Neural progenitor cell (in vitro differentiated cells): Measurements from ENCODE around the gene PARD3B. TPM values are rescaled to one million over a fixed set of nuclear protein-coding genes. Genes with fewer than 3 reads are reported as not detected.

Source experiments
- DNase-seq: peaks from one replicate; pipeline ENCODE4 v3.0.0-alpha.2; 2016; ENCODE audit warnings: low spot score
- H2AFZ ChIP-seq: fragments of 200-600 bp; sonication (generic); replicated peaks from 2 replicates; pipeline ENCODE4 v1.6.1; 2016; ENCODE audit warnings: antibody characterized with exemption
- H3F3A ChIP-seq: fragments of 200-600 bp; sonication (generic); 2 replicates; pipeline ENCODE4 v1.6.1; 2016; ENCODE audit warnings: antibody characterized with exemption, low read depth
- H3K27ac ChIP-seq: fragments of 200-600 bp; sonication (generic); 2 replicates; pipeline ENCODE4 v1.5.1; 2016; ENCODE audit warnings: mild to moderate bottlenecking
- H3K27me3 ChIP-seq: fragments of 200-600 bp; sonication (generic); 2 replicates; pipeline ENCODE4 v1.6.1; 2016; ENCODE audit warnings: mild to moderate bottlenecking, moderate library complexity
- H3K36me3 ChIP-seq: fragments of 200-600 bp; sonication (generic); 2 replicates; pipeline ENCODE4 v1.5.1; 2016
- H3K4me1 ChIP-seq: fragments of 200-600 bp; sonication (generic); 2 replicates; pipeline ENCODE4 v1.6.1; 2016; ENCODE audit warnings: mixed run types
- H3K4me2 ChIP-seq: fragments of 200-600 bp; sonication (generic); 2 replicates; pipeline ENCODE4 v1.6.1; 2016
- H3K4me3 ChIP-seq: fragments of 200-600 bp; sonication (generic); 2 replicates; pipeline ENCODE4 v1.5.1; 2016
- H3K79me2 ChIP-seq: fragments of 200-600 bp; sonication (generic); 2 replicates; pipeline ENCODE4 v1.6.1; 2016; ENCODE audit warnings: low read depth
- H3K9ac ChIP-seq: fragments of 200-600 bp; sonication (generic); 2 replicates; pipeline ENCODE4 v1.6.1; 2016
- H3K9me3 ChIP-seq: fragments of 200-600 bp; sonication (generic); 2 replicates; pipeline ENCODE4 v1.5.1; 2016; ENCODE audit warnings: low read depth
- H4K20me1 ChIP-seq: fragments of 200-600 bp; sonication (generic); 2 replicates; pipeline ENCODE4 v1.6.1; 2016; ENCODE audit warnings: low read depth
- H3K27ac Mint-ChIP-seq: 3 replicates; pipeline ENCODE4 v1.8.0; 2021; ENCODE audit warnings: mixed read lengths
- H3K27me3 Mint-ChIP-seq: 2 replicates; pipeline ENCODE4 v1.8.0; 2022; ENCODE audit warnings: low read depth, mild to moderate bottlenecking, inconsistent platforms, moderate library complexity, mixed read lengths; ENCODE audit not compliant: insufficient read depth
- H3K36me3 Mint-ChIP-seq: 3 replicates; pipeline ENCODE4 v1.8.0; 2021; ENCODE audit warnings: mixed read lengths
- H3K4me1 Mint-ChIP-seq: 3 replicates; pipeline ENCODE4 v1.8.0; 2021; ENCODE audit warnings: mixed read lengths
- H3K4me3 Mint-ChIP-seq: 3 replicates; pipeline ENCODE4 v1.8.0; 2021; ENCODE audit warnings: mild to moderate bottlenecking, moderate library complexity, mixed read lengths
- H3K9me3 Mint-ChIP-seq: 3 replicates; pipeline ENCODE4 v1.8.0; 2020; ENCODE audit warnings: mixed read lengths
- CTCF ChIP-seq: fragments of 200-600 bp; sonication (generic); IDR thresholded peaks from 2 replicates; pipeline ENCODE4 v1.5.1; 2017; ENCODE audit warnings: antibody characterized with exemption, mild to moderate bottlenecking
- EZH2 ChIP-seq: fragments of 200-600 bp; sonication (generic); IDR thresholded peaks from 2 replicates; pipeline ENCODE4 v1.6.1; 2017; ENCODE audit warnings: antibody characterized with exemption, mild to moderate bottlenecking, moderate library complexity
- EZH2phosphoT487 ChIP-seq: fragments of 200-600 bp; sonication (generic); IDR thresholded peaks from 2 replicates; pipeline ENCODE4 v1.6.1; 2017; ENCODE audit warnings: antibody characterized with exemption
- total RNA-seq: library from RNA; depleted of rRNA; stranded (reverse); fragments of >200 nt; gene quantifications from 2 replicates; pipeline ENCODE4 v1.2.3, GENCODE V29; 2015; ENCODE audit warnings: low replicate concordance

Gene PARD3B
- total RNA-seq, 1 donor from 2014 or later = 8.4 TPM

- no peak overlapping the region for H3K4me3 Mint-ChIP-seq
- Histone ChIP-seq H2AFZ (no peak overlapping the region), H3K9me3 (no peaks in the 10 kb centered on the region), H3K27me3 (no peaks in the 10 kb centered on the region), H3K36me3 (no peaks in the 10 kb centered on the region), H4K20me1 (no peaks in the 10 kb centered on the region), H3K9ac (no peak overlapping the region), H3K79me2 (no peaks in the 10 kb centered on the region), H3K4me3 (no peak overlapping the region), H3F3A (no peaks in the 10 kb centered on the region), H3K4me1 (peaks cover 10% of the 10 kb centered on the region), H3K4me2 (no peak overlapping the region), H3K27ac (no peak overlapping the region)
- H3K27me3 Mint-ChIP-seq = no peaks in the 10 kb centered on the region
- H3K9me3 Mint-ChIP-seq = peaks cover 26% of the 10 kb centered on the region
- H3K4me1 Mint-ChIP-seq = peaks cover 16% of the 10 kb centered on the region
- TF ChIP-seq EZH2phosphoT487 = no peak
- no peak for TF ChIP-seq CTCF
- no peak for TF ChIP-seq EZH2
- H3K27ac Mint-ChIP-seq = no peak overlapping the region
- no peak for DNase-seq
- H3K36me3 Mint-ChIP-seq = peaks cover 14% of the 10 kb centered on the region
These were observed 354.7 kb downstream of the PARD3B start for GRCh38 chr2:204899983-204900382.

- H3K36me3 Mint-ChIP-seq = peaks cover 14% of the 10 kb centered on the region
- Histone ChIP-seq H3K79me2 (no peaks in the 10 kb centered on the region), H3K9me3 (no peaks in the 10 kb centered on the region), H3K36me3 (no peaks in the 10 kb centered on the region), H3K9ac (no peak overlapping the region), H3K4me2 (no peak overlapping the region), H3F3A (no peaks in the 10 kb centered on the region), H3K4me1 (peaks cover 10% of the 10 kb centered on the region), H3K27ac (no peak overlapping the region), H4K20me1 (no peaks in the 10 kb centered on the region), H2AFZ (no peak overlapping the region), H3K27me3 (no peaks in the 10 kb centered on the region), H3K4me3 (no peak overlapping the region)
- no peak overlapping the region for H3K27ac Mint-ChIP-seq
- DNase-seq = no peak
- TF ChIP-seq EZH2phosphoT487 = no peak
- TF ChIP-seq CTCF = no peak
- no peak for TF ChIP-seq EZH2
- peaks cover 26% of the 10 kb centered on the region for H3K9me3 Mint-ChIP-seq
- H3K27me3 Mint-ChIP-seq = no peaks in the 10 kb centered on the region
- H3K4me1 Mint-ChIP-seq = peaks cover 16% of the 10 kb centered on the region
- H3K4me3 Mint-ChIP-seq = no peak overlapping the region
These were observed 355.2 kb downstream of the PARD3B start for GRCh38 chr2:204900487-204900886.

- no peak overlapping the region for H3K27ac Mint-ChIP-seq
- H4K20me1 ChIP-seq = no peaks in the 10 kb centered on the region
- TF ChIP-seq EZH2phosphoT487 (no peak), CTCF (no peak), EZH2 (no peak)
These were observed 355.6 kb downstream of the PARD3B start for GRCh38 chr2:204900910-204901309.

More at GRCh38 chr2:204900910-204901309, 355.6 kb downstream of the PARD3B start:
- H3K27me3 ChIP-seq = no peaks in the 10 kb centered on the region
- no peak overlapping the region for H3K9ac ChIP-seq
- no peak for DNase-seq
- H3K36me3 Mint-ChIP-seq = peaks cover 14% of the 10 kb centered on the region
- peaks cover 16% of the 10 kb centered on the region for H3K4me1 Mint-ChIP-seq
- H3K9me3 Mint-ChIP-seq = peaks cover 26% of the 10 kb centered on the region
- no peaks in the 10 kb centered on the region for H3K36me3 ChIP-seq
- no peaks in the 10 kb centered on the region for H3K9me3 ChIP-seq
- H3K27ac ChIP-seq = no peak overlapping the region
- H2AFZ ChIP-seq = no peak overlapping the region
- H3K4me2 ChIP-seq = no peak overlapping the region
- no peaks in the 10 kb centered on the region for H3K79me2 ChIP-seq
- no peaks in the 10 kb centered on the region for H3F3A ChIP-seq
- H3K4me3 Mint-ChIP-seq = no peak overlapping the region
- H3K27me3 Mint-ChIP-seq = no peaks in the 10 kb centered on the region
- no peak overlapping the region for H3K4me3 ChIP-seq
- H3K4me1 ChIP-seq = peaks cover 10% of the 10 kb centered on the region
